SJSA1 (cell line): ENCODE data around the gene OSBPL9. TPM values are rescaled to one million over a fixed set of nuclear protein-coding genes. Genes with fewer than 3 reads are reported as not detected.
A peak's percentile ranks its signal among the peaks of the same experiment; 100 is the strongest.
"Not testable (repeated sequence)": the region's sequence is repeated elsewhere in the genome, so short reads cannot be mapped to it uniquely, and the experiment has no call there.

ENCODE experiments used
- DNase-seq, 2 experiments: peaks; one replicate each; pipeline ENCODE4 v3.0.0-alpha.2; 2015 to 2020; ENCODE audit warnings: low spot score in 2 of 2, low read depth in 1 of 2
- H3K27ac ChIP-seq: fragments of 250-450 bp; sonication (Bioruptor Pico); 2 replicates; pipeline ENCODE4 v1.5.1; 2020; ENCODE audit warnings: mild to moderate bottlenecking, moderate library complexity
- H3K27me3 ChIP-seq: fragments of 250-450 bp; sonication (Bioruptor Pico); replicated peaks from 2 replicates; pipeline ENCODE4 v1.5.1; 2020; ENCODE audit warnings: mild to moderate bottlenecking, moderate library complexity
- H3K36me3 ChIP-seq: fragments of 250-450 bp; sonication (Bioruptor Pico); 2 replicates; pipeline ENCODE4 v1.5.1; 2020; ENCODE audit warnings: mild to moderate bottlenecking
- H3K4me1 ChIP-seq: fragments of 250-450 bp; sonication (Bioruptor Pico); replicated peaks from 2 replicates; pipeline ENCODE4 v1.6.1; 2021; ENCODE audit warnings: mild to moderate bottlenecking
- H3K4me3 ChIP-seq: fragments of 250-450 bp; sonication (Bioruptor Pico); 2 replicates; pipeline ENCODE4 v1.5.1; 2020; ENCODE audit warnings: mild to moderate bottlenecking
- H3K9me3 ChIP-seq: fragments of 250-450 bp; sonication (Bioruptor Pico); replicated peaks from 2 replicates; pipeline ENCODE4 v1.5.1; 2020; ENCODE audit warnings: mild to moderate bottlenecking
- total RNA-seq: library from RNA; depleted of rRNA; stranded (reverse); fragments of >200 nt; shearing (Covaris generic); gene quantifications from 2 replicates; pipeline ENCODE4 v1.2.3, GENCODE V29; 2014

The OSBPL9 gene
- total RNA-seq, 1 experiment from 2014 or later: 117 TPM

GRCh38 chr1:51699391-51699790 lies 82.5 kb downstream of the OSBPL9 start:
- Histone ChIP-seq H3K36me3 (no peaks in the 10 kb centered on the region), H3K4me1 (peaks cover 14% of the 10 kb centered on the region), H3K27ac (no peak overlapping the region), H3K4me3 (no peak overlapping the region), H3K9me3 (no peaks in the 10 kb centered on the region), H3K27me3 (no peaks in the 10 kb centered on the region)
- peak in 1 of 2 experiments; percentile 32 for DNase-seq

- DNase-seq: not testable (repeated sequence)
Measured at GRCh38 chr1:51701782-51702181, 84.9 kb downstream of the OSBPL9 start.

GRCh38 chr1:51702220-51702619 lies 85.3 kb downstream of the OSBPL9 start:
- not testable (repeated sequence) for H3K9me3 ChIP-seq, H3K36me3 ChIP-seq, H3K27ac ChIP-seq, DNase-seq, H3K4me3 ChIP-seq, H3K27me3 ChIP-seq
- peaks cover 14% of the 10 kb centered on the region for H3K4me1 ChIP-seq

More at GRCh38 chr1:51701782-51702181, 84.9 kb downstream of the OSBPL9 start:
- H3K4me3 ChIP-seq, H3K27ac ChIP-seq, H3K27me3 ChIP-seq, H3K36me3 ChIP-seq, H3K9me3 ChIP-seq: not testable (repeated sequence)
- H3K4me1 ChIP-seq: peaks cover 14% of the 10 kb centered on the region

GRCh38 chr1:51705035-51705434 lies 88.1 kb downstream of the OSBPL9 start:
- H3K4me3 ChIP-seq: no peak overlapping the region
- DNase-seq: no peak
- no peaks in the 10 kb centered on the region for H3K9me3 ChIP-seq
- no peaks in the 10 kb centered on the region for H3K27me3 ChIP-seq
- H3K4me1 ChIP-seq: peaks cover under 1% of the 10 kb centered on the region
- H3K27ac ChIP-seq: no peak overlapping the region
- H3K36me3 ChIP-seq: 0 out of 2 replicates have a peak, but pooled peaks cover 2% of the 10 kb centered on the region

GRCh38 chr1:51708911-51709760 lies 92.2 kb downstream of the OSBPL9 start:
- no peak for DNase-seq
- Histone ChIP-seq H3K4me1 (no peaks in the 10 kb centered on the region), H3K4me3 (no peak overlapping the region), H3K36me3 (0 out of 2 replicates have a peak, but pooled peaks cover 2% of the 10 kb centered on the region), H3K27me3 (no peaks in the 10 kb centered on the region), H3K9me3 (no peaks in the 10 kb centered on the region), H3K27ac (no peak overlapping the region)

GRCh38 chr1:51709951-51710350 lies 93.1 kb downstream of the OSBPL9 start:
- Histone ChIP-seq H3K4me3 (no peak overlapping the region), H3K9me3 (no peaks in the 10 kb centered on the region), H3K36me3 (0 out of 2 replicates have a peak, but pooled peaks cover 2% of the 10 kb centered on the region), H3K27me3 (no peaks in the 10 kb centered on the region), H3K27ac (no peak overlapping the region), H3K4me1 (no peaks in the 10 kb centered on the region)
- no peak for DNase-seq

- no peak for DNase-seq
- Histone ChIP-seq H3K4me1 (no peaks in the 10 kb centered on the region), H3K27me3 (no peaks in the 10 kb centered on the region), H3K27ac (no peak overlapping the region), H3K36me3 (peaks cover 7% of the 10 kb centered on the region; the same call in 1 of the 2 replicates), H3K4me3 (no peak overlapping the region), H3K9me3 (no peaks in the 10 kb centered on the region)
Measured at GRCh38 chr1:51712590-51712989, 95.7 kb downstream of the OSBPL9 start.

- Histone ChIP-seq H3K4me3 (no peak overlapping the region), H3K9me3 (no peaks in the 10 kb centered on the region), H3K27me3 (no peaks in the 10 kb centered on the region), H3K27ac (no peak overlapping the region), H3K4me1 (no peaks in the 10 kb centered on the region), H3K36me3 (peaks cover 10% of the 10 kb centered on the region; the same call in 1 of the 2 replicates)
- DNase-seq: no peak
Measured at GRCh38 chr1:51714374-51715019, 97.6 kb downstream of the OSBPL9 start.

- Histone ChIP-seq H3K4me1 (no peaks in the 10 kb centered on the region), H3K36me3 (peaks cover 7% of the 10 kb centered on the region; the same call in 1 of the 2 replicates), H3K27ac (no peak overlapping the region), H3K9me3 (peaks cover 3% of the 10 kb centered on the region; the same call in 1 of the 2 replicates), H3K27me3 (no peaks in the 10 kb centered on the region), H3K4me3 (no peak overlapping the region)
- no peak for DNase-seq
Measured at GRCh38 chr1:51715369-51715768, 98.5 kb downstream of the OSBPL9 start.

- H3K36me3 ChIP-seq: peaks cover 7% of the 10 kb centered on the region; the same call in 1 of the 2 replicates
- no peak for DNase-seq
- H3K9me3 ChIP-seq: peaks cover 3% of the 10 kb centered on the region; the same call in 1 of the 2 replicates
- H3K4me3 ChIP-seq: no peak overlapping the region
- H3K27ac ChIP-seq: no peak overlapping the region
- H3K4me1 ChIP-seq: no peaks in the 10 kb centered on the region
- H3K27me3 ChIP-seq: no peaks in the 10 kb centered on the region
Measured at GRCh38 chr1:51716746-51717145, 99.9 kb downstream of the OSBPL9 start.

- Histone ChIP-seq H3K4me3 (no peak overlapping the region), H3K27me3 (no peaks in the 10 kb centered on the region), H3K9me3 (peaks cover 3% of the 10 kb centered on the region; the same call in 1 of the 2 replicates), H3K27ac (no peak overlapping the region), H3K36me3 (peaks cover 7% of the 10 kb centered on the region; the same call in 1 of the 2 replicates), H3K4me1 (no peaks in the 10 kb centered on the region)
- no peak for DNase-seq
Measured at GRCh38 chr1:51717842-51718241, 101.0 kb downstream of the OSBPL9 start.

GRCh38 chr1:51719146-51719545 lies 102.3 kb downstream of the OSBPL9 start:
- peaks cover 7% of the 10 kb centered on the region; the same call in 1 of the 2 replicates for H3K36me3 ChIP-seq

GRCh38 chr1:51724797-51725196 lies 107.9 kb downstream of the OSBPL9 start:
- H3K27me3 ChIP-seq: no peaks in the 10 kb centered on the region
- H3K36me3 ChIP-seq: peaks cover 3% of the 10 kb centered on the region
- no peak for DNase-seq
- H3K4me3 ChIP-seq: no peak overlapping the region
- peaks cover 10% of the 10 kb centered on the region for H3K4me1 ChIP-seq
- H3K27ac ChIP-seq: no peak overlapping the region
- H3K9me3 ChIP-seq: peaks cover 2% of the 10 kb centered on the region; the same call in 1 of the 2 replicates

More at GRCh38 chr1:51719146-51719545, 102.3 kb downstream of the OSBPL9 start:
- Histone ChIP-seq H3K9me3 (peaks cover 3% of the 10 kb centered on the region; the same call in 1 of the 2 replicates), H3K27ac (no peak overlapping the region), H3K4me3 (no peak overlapping the region), H3K27me3 (no peaks in the 10 kb centered on the region), H3K4me1 (no peaks in the 10 kb centered on the region)
- DNase-seq: no peak

GRCh38 chr1:51726051-51726450 lies 109.2 kb downstream of the OSBPL9 start:
- DNase-seq: no peak

More at GRCh38 chr1:51726051-51726450, 109.2 kb downstream of the OSBPL9 start:
- Histone ChIP-seq H3K27me3 (no peaks in the 10 kb centered on the region), H3K9me3 (no peaks in the 10 kb centered on the region), H3K4me1 (peaks cover 20% of the 10 kb centered on the region), H3K36me3 (peaks cover 6% of the 10 kb centered on the region), H3K27ac (no peak overlapping the region), H3K4me3 (no peak overlapping the region)
